ENCODE data around the gene MNAT1.
"Not testable (repeated sequence)": the region's sequence is repeated elsewhere in the genome, so short reads cannot be mapped to it uniquely, and the experiment has no call there.

MNAT1 gene

DNA sequence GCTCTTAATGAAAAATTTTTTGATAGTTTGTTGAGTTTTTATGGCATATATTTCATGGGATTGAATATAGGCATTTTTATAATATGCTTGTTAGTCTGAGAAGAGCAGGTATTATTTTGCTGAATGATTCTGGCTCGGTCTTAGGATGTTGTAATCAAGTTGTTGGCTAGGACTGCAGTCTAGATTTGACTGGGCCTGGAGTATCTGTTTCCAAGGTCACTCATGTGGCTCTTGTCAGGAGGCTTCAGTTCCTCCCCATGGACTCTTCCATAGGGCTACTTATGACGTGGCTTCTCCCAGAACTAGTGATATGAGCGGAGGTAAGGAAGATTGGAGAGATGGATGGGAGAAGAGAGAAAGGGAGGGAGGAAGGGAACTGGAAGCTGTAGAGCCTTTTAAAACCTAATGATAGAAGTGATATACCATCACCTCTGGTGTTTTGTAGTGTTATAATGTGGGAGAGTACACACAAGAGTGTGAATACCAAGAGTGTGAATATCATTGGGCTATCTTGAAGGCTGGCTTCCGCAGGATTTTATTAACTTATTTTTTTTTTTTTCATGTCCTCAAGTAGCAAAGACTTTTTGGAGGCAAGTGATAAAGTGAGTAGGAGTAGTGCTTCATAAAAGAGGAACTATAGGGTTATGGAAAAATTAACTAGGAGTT is 4.4 kb downstream of the MNAT1 start:
- DNase-seq (ENCODE audit: low read depth) = no peak

- no peak for DNase-seq (ENCODE audit: low read depth)
Observed at GRCh38 chr14:60744566-60744965, 10.0 kb downstream of the MNAT1 start.

DNA sequence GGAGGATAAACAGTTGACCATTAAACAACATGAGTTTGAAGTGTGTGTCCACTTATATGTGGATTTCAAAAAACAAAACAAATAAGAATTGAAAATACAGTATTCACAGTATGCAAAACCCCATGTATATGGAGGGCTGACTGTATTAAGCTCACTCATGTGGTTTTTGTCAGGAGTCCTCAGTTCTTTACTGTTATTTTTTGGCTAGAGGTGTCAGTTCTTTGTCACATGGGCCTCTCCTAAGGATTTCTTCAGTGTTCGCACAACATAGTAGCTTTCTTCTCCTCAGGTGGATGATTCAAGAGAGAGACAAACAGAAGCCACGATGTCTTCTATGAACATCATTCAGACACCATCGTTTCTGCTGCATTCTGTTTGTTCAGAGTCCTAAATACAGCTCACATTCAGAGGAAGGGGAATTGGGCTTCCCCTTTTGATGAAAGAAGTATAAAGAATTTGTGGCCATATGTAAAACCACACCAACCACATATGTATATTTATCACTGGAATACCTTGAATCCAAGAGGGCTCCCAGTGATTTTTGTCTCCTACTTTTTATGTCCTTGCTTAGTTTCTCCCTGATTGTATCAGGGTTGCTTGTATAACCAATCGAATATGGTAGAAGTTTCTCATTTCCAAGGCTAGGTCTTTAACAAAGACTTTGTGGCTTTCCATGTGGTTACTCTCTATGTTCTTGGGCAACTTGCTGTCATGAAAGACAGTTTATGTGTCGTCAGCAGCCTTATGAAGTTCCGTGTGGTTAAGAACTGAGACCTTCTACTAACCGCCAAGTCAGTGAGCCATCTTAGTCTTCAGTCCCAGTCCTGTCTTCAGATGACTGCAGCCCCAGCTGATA is 18.9 kb downstream of the MNAT1 start:
- DNase-seq (ENCODE audit: low read depth) = no peak

GRCh38 chr14:60756847-60757246 is 22.3 kb downstream of the MNAT1 start:
- DNase-seq (ENCODE audit: low read depth) = no peak

GRCh38 chr14:60757567-60758002 is 23.0 kb downstream of the MNAT1 start:
- no peak for DNase-seq (ENCODE audit: low read depth)

GRCh38 chr14:60758885-60759284 is 24.3 kb downstream of the MNAT1 start:
- DNase-seq (ENCODE audit: low read depth) = no peak

DNA sequence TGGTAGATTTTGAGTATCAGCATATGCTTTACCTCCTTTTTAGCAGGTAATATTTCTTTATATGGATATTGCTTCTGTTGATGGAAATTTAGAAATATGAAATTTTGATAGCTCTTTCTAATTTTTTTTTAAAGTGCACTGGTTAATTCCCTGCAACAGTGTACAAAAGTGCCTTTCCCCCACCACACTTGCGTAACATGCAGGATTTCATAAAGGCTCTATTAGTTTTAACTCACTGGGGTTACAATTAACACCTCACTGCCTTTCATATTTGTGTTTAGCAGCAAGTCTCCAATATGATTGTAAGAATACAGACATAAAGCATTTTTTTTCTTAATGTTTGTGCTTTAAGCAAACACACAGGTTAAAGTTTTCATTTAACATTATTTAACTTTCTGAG is 25.6 kb downstream of the MNAT1 start:
- no peak for DNase-seq (ENCODE audit: low read depth)

DNA sequence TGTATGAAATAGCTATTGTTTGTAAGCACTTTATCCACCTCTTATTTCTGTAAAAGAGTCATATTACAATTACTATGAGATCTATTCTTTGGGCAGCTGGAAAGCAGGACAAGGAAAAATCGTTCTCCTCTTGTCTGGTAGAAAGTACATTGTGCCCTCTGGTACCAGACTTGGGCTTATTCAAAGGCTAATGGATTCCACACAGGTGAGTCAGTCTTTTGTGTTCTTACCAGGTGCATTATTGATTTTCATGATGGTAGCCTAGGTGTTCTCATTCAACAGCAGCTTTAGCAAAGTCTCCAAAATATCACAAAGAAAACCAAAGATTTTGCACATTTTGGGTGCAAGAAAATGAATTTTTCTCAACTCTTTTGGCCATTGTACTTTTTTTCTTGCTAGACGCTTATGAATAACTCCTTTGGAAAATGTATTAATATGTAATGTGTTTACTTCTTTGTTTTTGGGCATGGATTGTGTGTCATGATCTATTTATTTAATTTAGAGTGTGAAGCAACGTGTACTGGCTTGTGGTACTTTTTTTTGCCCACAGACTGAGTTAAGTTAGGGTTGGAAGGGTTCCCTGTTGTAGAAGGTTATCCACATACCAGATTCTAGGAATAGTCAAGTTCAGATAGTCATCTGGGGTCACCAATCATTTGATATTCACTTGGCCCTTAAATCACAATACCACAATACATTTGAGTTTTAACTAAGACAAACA is 26.2 kb downstream of the MNAT1 start:
- no peak for DNase-seq (ENCODE audit: low read depth)

DNA sequence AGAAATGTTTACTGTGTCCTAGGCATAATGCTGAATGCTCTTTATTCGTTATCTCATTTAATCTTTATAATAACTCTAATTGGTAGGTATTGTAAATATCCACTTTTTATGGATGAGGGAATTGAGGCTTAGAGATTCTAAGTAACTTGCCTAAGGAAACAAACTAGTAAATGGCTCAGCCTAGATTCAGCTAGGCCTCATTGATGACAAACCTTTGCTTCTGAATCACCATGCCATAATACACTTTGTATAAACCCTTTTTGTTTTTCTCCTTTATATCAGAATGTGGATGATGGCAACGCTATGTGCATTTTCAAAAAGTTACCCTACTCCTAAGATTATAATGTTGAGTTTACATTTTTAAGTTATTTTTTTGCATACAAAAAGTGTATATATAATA is 34.0 kb downstream of the MNAT1 start:
- DNase-seq (ENCODE audit: low read depth) = no peak

GRCh38 chr14:60771117-60771516 is 36.6 kb downstream of the MNAT1 start:
- no peak for DNase-seq (ENCODE audit: low read depth)

- no peak for DNase-seq (ENCODE audit: low read depth)
Observed at GRCh38 chr14:60773558-60773957, 39.0 kb downstream of the MNAT1 start.

- DNase-seq (ENCODE audit: low read depth) = peak; percentile 46
Observed at GRCh38 chr14:60775296-60775695, 40.7 kb downstream of the MNAT1 start.

DNA sequence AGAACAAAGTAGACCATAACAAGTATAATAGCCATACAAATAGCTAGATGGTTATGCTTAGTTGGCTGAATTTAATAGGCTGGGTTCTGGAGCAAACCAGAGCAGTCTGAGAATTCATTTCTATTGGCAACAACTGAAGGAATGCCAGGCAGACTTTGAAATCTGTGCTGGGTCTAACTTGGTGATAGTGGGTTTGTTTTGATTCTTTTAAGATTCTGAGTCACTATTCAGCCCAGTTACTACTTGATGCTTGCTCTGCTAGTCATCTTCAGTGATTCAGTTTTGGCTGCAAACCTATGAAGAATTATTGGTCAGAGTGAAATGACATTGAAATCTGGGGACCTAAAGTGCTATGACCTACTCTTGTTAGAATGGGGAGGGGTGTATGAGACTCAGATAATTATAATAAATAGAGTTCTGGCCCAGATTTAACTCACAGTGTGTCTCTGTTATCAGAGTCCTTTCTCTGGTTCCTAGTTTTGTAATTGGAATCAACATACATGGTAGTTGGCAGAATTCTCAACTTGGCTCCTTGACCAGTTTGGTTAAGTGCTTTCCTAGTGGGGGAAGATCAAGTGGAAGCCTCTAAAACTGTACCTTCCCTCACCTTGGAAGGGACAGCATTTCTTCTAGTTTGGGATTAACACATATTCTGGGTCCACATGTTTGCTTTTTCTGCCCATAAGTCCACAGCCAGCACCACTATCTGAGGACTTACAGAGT is 43.5 kb downstream of the MNAT1 start:
- DNase-seq (ENCODE audit: low read depth) = peak; percentile 76

- not testable (repeated sequence) for DNase-seq (ENCODE audit: low read depth)
Observed at GRCh38 chr14:60779745-60780514, 45.4 kb downstream of the MNAT1 start.

DNA sequence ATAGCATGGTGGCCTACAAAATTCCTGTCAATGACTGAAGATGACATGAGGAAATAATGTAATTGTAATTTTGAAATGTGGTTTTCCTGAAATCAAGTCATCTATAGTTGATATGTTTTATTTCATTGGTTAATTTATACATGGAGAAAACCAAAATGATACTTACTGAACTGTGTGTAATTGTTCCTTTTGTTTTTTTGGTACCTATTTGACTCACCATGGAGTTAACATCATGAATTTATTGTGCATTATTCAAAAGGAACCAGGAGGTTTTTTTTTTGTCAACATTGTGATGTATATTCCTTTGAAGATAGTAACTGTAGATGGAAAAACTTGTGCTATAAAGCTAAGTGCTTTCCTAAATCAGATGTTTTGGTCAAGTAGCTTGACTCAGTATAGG is 46.0 kb downstream of the MNAT1 start:
- not testable (repeated sequence) for DNase-seq (ENCODE audit: low read depth)

DNA sequence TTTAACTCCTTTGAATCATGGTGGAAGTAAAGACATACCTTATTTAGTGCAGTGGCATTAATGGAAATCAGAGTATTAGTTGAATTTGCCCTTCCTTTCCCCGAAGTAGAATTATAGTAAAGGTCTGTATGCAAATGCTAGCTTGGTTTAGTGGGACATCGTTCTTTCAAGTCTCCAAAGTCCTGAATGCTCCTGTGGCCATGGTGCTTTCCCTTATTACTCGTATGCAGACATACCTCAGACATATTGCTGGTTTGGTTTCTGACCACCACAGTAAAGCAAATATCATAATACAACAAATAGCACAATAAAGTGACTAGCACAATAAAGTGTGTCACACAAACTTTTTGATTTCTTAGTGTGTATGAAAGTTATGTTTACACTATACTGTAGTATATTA is 52.3 kb downstream of the MNAT1 start:
- DNase-seq (ENCODE audit: low read depth) = no peak

- no peak for DNase-seq (ENCODE audit: low read depth)
Observed at GRCh38 chr14:60789656-60790055, 55.1 kb downstream of the MNAT1 start.

GRCh38 chr14:60790850-60791249 is 56.3 kb downstream of the MNAT1 start:
- no peak for DNase-seq (ENCODE audit: low read depth)

DNA sequence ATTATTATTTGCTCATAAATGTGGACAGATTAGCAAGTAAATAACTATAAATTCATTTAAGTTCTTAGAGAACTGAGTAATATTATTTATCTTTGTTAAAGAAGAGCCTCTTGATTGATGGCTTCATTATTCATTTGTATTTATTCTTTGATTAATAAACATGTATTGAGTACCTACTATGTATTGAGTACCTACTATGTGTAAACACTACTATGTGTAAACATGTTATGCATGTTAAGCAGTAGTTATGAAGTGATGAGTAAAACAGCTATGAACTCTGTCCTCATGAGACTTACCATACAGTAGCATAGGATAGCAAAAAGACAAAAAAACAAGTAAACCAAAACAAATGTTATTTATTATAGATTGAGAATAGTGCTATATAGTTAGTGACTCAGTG is 61.9 kb downstream of the MNAT1 start:
- no peak for DNase-seq (ENCODE audit: low read depth)

GRCh38 chr14:60800409-60800808 is 65.8 kb downstream of the MNAT1 start:
- DNase-seq (ENCODE audit: low read depth) = no peak

DNA sequence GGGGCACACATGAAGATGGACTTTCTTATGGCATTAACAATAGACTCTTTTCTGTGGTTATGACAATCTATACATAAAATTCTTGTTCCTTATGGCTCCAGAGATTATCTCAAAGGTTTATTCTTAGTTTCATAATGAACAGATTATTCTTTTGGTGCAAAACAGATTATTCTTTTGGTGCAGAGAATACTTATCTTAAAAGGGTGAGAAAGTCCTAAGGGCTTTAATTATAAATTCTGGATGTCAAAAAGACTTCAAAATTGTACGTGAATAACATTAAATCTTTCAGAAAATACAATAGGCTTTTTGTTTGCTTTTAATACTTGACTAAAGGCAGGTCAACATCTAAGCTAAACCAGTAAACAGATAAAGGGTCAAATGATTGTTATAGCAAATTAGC is 69.3 kb downstream of the MNAT1 start:
- no peak for DNase-seq (ENCODE audit: low read depth)
